ENCODE measurements around the gene FYCO1. TPM values are rescaled to one million over a fixed set of nuclear protein-coding genes. Genes with fewer than 3 reads are reported as not detected.
"Not testable (repeated sequence)": the region's sequence is repeated elsewhere in the genome, so short reads cannot be mapped to it uniquely, and the experiment has no call there.

Gene FYCO1
- total RNA-seq, 1 donor from 2014 or later, result 1.2 TPM

- no peak for DNase-seq (ENCODE audit: low spot score in 2 of 2)
- FAIRE-seq, result no peak
Measured at GRCh38 chr3:46012246-46012645, 16.6 kb upstream of the FYCO1 start.

GRCh38 chr3:46010519-46011113 lies 15.0 kb upstream of the FYCO1 start:
- DNase-seq (ENCODE audit: low spot score in 2 of 2), result no peak

GRCh38 chr3:46008058-46008457 lies 12.4 kb upstream of the FYCO1 start:
- no peak for DNase-seq (ENCODE audit: low spot score in 2 of 2)
- FAIRE-seq, result no peak

More at GRCh38 chr3:46010519-46011113, 15.0 kb upstream of the FYCO1 start:
- FAIRE-seq, result no peak

- no peak for DNase-seq (ENCODE audit: low spot score in 2 of 2)
- no peak for FAIRE-seq
Measured at GRCh38 chr3:46007280-46007679, 11.7 kb upstream of the FYCO1 start.

GRCh38 chr3:46006238-46007032 lies 10.8 kb upstream of the FYCO1 start:
- FAIRE-seq (no peak), DNase-seq (ENCODE audit: low spot score in 2 of 2) (no peak)

- not testable (repeated sequence) for DNase-seq (ENCODE audit: low spot score in 2 of 2); FAIRE-seq
Measured at GRCh38 chr3:46003706-46004105, 8.1 kb upstream of the FYCO1 start.

- FAIRE-seq (no peak), DNase-seq (ENCODE audit: low spot score in 2 of 2) (no peak)
Measured at GRCh38 chr3:46001178-46001577, 5.6 kb upstream of the FYCO1 start.

- no peak for DNase-seq (ENCODE audit: low spot score in 2 of 2)
- FAIRE-seq, result no peak
Measured at GRCh38 chr3:45997942-45998341, 2.3 kb upstream of the FYCO1 start.

GRCh38 chr3:45997499-45997898 lies 1.9 kb upstream of the FYCO1 start:
- not testable (repeated sequence) for DNase-seq (ENCODE audit: low spot score in 2 of 2); FAIRE-seq

GRCh38 chr3:45994419-45995235 lies 997 bp downstream of the FYCO1 start:
- DNase-seq (ENCODE audit: low spot score in 2 of 2) (no peak), FAIRE-seq (no peak)

GRCh38 chr3:45993421-45994027 lies 2.1 kb downstream of the FYCO1 start:
- FAIRE-seq (no peak), DNase-seq (ENCODE audit: low spot score in 2 of 2) (no peak)

GRCh38 chr3:45992821-45993221 lies 2.8 kb downstream of the FYCO1 start:
- FAIRE-seq, result no peak

GRCh38 chr3:45992133-45992729 lies 3.4 kb downstream of the FYCO1 start:
- FAIRE-seq (no peak), DNase-seq (ENCODE audit: low spot score in 2 of 2) (no peak)

More at GRCh38 chr3:45992821-45993221, 2.8 kb downstream of the FYCO1 start:
- no peak for DNase-seq (ENCODE audit: low spot score in 2 of 2)

GRCh38 chr3:45991341-45991740 lies 4.3 kb downstream of the FYCO1 start:
- no peak for DNase-seq (ENCODE audit: low spot score in 2 of 2)
- no peak for FAIRE-seq

GRCh38 chr3:45990181-45990580 lies 5.4 kb downstream of the FYCO1 start:
- no peak for FAIRE-seq

GRCh38 chr3:45988804-45989203 lies 6.8 kb downstream of the FYCO1 start:
- DNase-seq (ENCODE audit: low spot score in 2 of 2), result no peak
- FAIRE-seq, result no peak

More at GRCh38 chr3:45990181-45990580, 5.4 kb downstream of the FYCO1 start:
- no peak for DNase-seq (ENCODE audit: low spot score in 2 of 2)

- FAIRE-seq, result no peak
- no peak for DNase-seq (ENCODE audit: low spot score in 2 of 2)
Measured at GRCh38 chr3:45988362-45988761, 7.3 kb downstream of the FYCO1 start.

- FAIRE-seq, result no peak
Measured at GRCh38 chr3:45987368-45988291, 8.0 kb downstream of the FYCO1 start.

GRCh38 chr3:45986303-45986982 lies 9.2 kb downstream of the FYCO1 start:
- no peak for FAIRE-seq
- no peak for DNase-seq (ENCODE audit: low spot score in 2 of 2)

More at GRCh38 chr3:45987368-45988291, 8.0 kb downstream of the FYCO1 start:
- DNase-seq (ENCODE audit: low spot score in 2 of 2), result no peak

All from frontal cortex (tissue), 4 donors.